Fibroblast of skin of right quadriceps (primary cell): Measurements from ENCODE around the gene UBTD2.
"Not testable (repeated sequence)": the region's sequence is repeated elsewhere in the genome, so short reads cannot be mapped to it uniquely, and the experiment has no call there.

ENCODE experiments used
- DNase-seq: peaks from one replicate; pipeline ENCODE4 v3.0.0-alpha.2; 2013

The UBTD2 gene

GRCh38 chr5:172245703-172246125, 37.9 kb downstream of the UBTD2 start:
- peak; percentile 16 for DNase-seq

- DNase-seq: no peak
These were observed 38.5 kb downstream of the UBTD2 start for GRCh38 chr5:172245046-172245445.

- DNase-seq: no peak
These were observed 40.3 kb downstream of the UBTD2 start for GRCh38 chr5:172243302-172243701.

GRCh38 chr5:172238334-172238733, 45.2 kb downstream of the UBTD2 start:
- no peak for DNase-seq

GRCh38 chr5:172235827-172236736, 47.5 kb downstream of the UBTD2 start:
- DNase-seq: peak; percentile 9

- peak; percentile 5 for DNase-seq
These were observed 48.3 kb downstream of the UBTD2 start for GRCh38 chr5:172235132-172235780.

- DNase-seq: no peak
These were observed 49.5 kb downstream of the UBTD2 start for GRCh38 chr5:172234031-172234430.

- DNase-seq: no peak
These were observed 53.7 kb downstream of the UBTD2 start for GRCh38 chr5:172229904-172230303.

GRCh38 chr5:172224996-172225395, 58.6 kb downstream of the UBTD2 start:
- no peak for DNase-seq

GRCh38 chr5:172223901-172224873, 59.4 kb downstream of the UBTD2 start:
- no peak for DNase-seq

- DNase-seq: no peak
These were observed 64.3 kb downstream of the UBTD2 start for GRCh38 chr5:172219296-172219695.

- DNase-seq: no peak
These were observed 67.2 kb downstream of the UBTD2 start for GRCh38 chr5:172216345-172216744.

- DNase-seq: no peak
These were observed 70.4 kb downstream of the UBTD2 start for GRCh38 chr5:172213126-172213525.

- no peak for DNase-seq
These were observed 71.9 kb downstream of the UBTD2 start for GRCh38 chr5:172211676-172212075.

GRCh38 chr5:172209714-172210113, 73.8 kb downstream of the UBTD2 start:
- DNase-seq: no peak

GRCh38 chr5:172207511-172207910, 76.1 kb downstream of the UBTD2 start:
- DNase-seq: no peak

GRCh38 chr5:172205984-172206383, 77.6 kb downstream of the UBTD2 start:
- not testable (repeated sequence) for DNase-seq

- DNase-seq: no peak
These were observed 83.1 kb downstream of the UBTD2 start for GRCh38 chr5:172200476-172200875.

GRCh38 chr5:172199446-172199845, 84.1 kb downstream of the UBTD2 start:
- DNase-seq: no peak

GRCh38 chr5:172197775-172198174, 85.8 kb downstream of the UBTD2 start:
- not testable (repeated sequence) for DNase-seq

GRCh38 chr5:172194985-172195774, 88.4 kb downstream of the UBTD2 start:
- DNase-seq: no peak

GRCh38 chr5:172193872-172194271, 89.7 kb downstream of the UBTD2 start, which contains the start of gene EFCAB9:
TSS of gene EFCAB9 (plus strand) at chr5:172194172. CDS start at chr5:172194173, 1 bp downstream.
- no peak for DNase-seq
